Pancreas (tissue), 10 donors: ENCODE measurements around the gene DISP1. TPM values are rescaled to one million over a fixed set of nuclear protein-coding genes. Genes with fewer than 3 reads are reported as not detected.

ENCODE experiments used
- ATAC-seq, 4 donors: fragments of 200-7000 bp; cut with Tn5 transposase; one replicate each; pipeline versions ENCODE4 v1.8.0 to v1.9.1; 2020; ENCODE audit warnings: mild to moderate bottlenecking in 4 of 4, moderate library complexity in 4 of 4
- DNase-seq, 6 donors: peaks; one replicate each; pipeline ENCODE4 v3.0.0-alpha.2; 2020
- FAIRE-seq: peaks from 2 replicates; lab custom pipeline; 2012; peaks lifted over from hg19 to GRCh38; lab: Jason Lieb, UNC
- H3K27ac ChIP-seq, 4 donors: fragments of 200-600 bp; sonication (generic); 1 replicate in 3 of 4; 2 replicates in 1 of 4; pipeline versions ENCODE4 v1.5.0 to v1.8.0; 2020
- H3K27me3 ChIP-seq, 4 donors: fragments of 200-600 bp; one replicate each; pipeline ENCODE4 v1.8.0; 2021
- H3K36me3 ChIP-seq, 3 donors: fragments of 200-600 bp; sonication (generic) in 1 of 3; one replicate each; pipeline versions ENCODE4 v1.5.0 to v1.8.0; 2020 to 2021
- H3K4me1 ChIP-seq, 3 donors: fragments of 200-600 bp; one replicate each; pipeline ENCODE4 v1.8.0; 2021
- H3K4me3 ChIP-seq, 4 donors: fragments of 200-600 bp; sonication (generic) in 2 of 4; one replicate each; pipeline versions ENCODE4 v1.5.0 to v1.8.0; 2020 to 2021
- H3K9me3 ChIP-seq, 4 donors: fragments of 200-600 bp; one replicate each; pipeline ENCODE4 v1.8.0; 2021
- WGBS, 2 donors: extraction: QIAGEN DNeasy Blood & Tissue Kit; methylation state at CpG; one replicate each; pipeline ENCODE4 v1.1.7; 2013; 5-methylcytosine and 5-hydroxymethylcytosine counted together
- intact Hi-C, 3 donors: fragments of 100-400 bp; cut with DNase I; formaldehyde crosslinking; loops; one replicate each; pipeline versions ENCODE4 v1.11.1 to v1.14.2; 2022
- polyA plus RNA-seq, 2 donors: library from polyadenylated mRNA; stranded (reverse); fragments of 200-250 nt; gene quantifications; one replicate each; pipeline ENCODE4 v1.2.3, GENCODE V29; 2013
- total RNA-seq, 6 donors: library from RNA; stranded (reverse); fragmentation: NEBNext Ultra II Directional in 4 of 6; extraction: Animal tissue kit (Norgen Biotek cat#: 25700) in 4 of 6; gene quantifications; one replicate each; pipeline versions ENCODE4 v1.2.1 to v1.2.4, GENCODE V29; 2021 to 2023
- TF ChIP-seq, protein P1 (sequence below), 4 donors: fragments of 200-600 bp; sonication (generic) in 3 of 4; IDR thresholded peaks; one replicate each; pipeline versions ENCODE4 v1.5.0 to v1.8.0; 2021; ENCODE audit warnings: antibody characterized with exemption in 4 of 4
- donor health status: healthy with polysubstance abuse.
- donor health status: DM: no; HTN: no; CAD: no; lungs with moderate emphysema.
- donor health status: DM: no; HTN: no; CAD: no.
- donor health status: control.
- donor health status: control.
- donor health status: Bipolar disorder and iron deficiency.
- donor health status: DM: yes; HTN: yes; CAD: no.
- donor health status: DM: no; HTN: no; CAD: no.
- donor health status: DM: no; HTN: no; CAD: no.
- donor health status: DM: yes; HTN: yes; CAD: no.

The DISP1 gene
- total and polyA plus RNA-seq, 8 donors = 1.9 to 6.2 (median 3.2) TPM

DNA sequence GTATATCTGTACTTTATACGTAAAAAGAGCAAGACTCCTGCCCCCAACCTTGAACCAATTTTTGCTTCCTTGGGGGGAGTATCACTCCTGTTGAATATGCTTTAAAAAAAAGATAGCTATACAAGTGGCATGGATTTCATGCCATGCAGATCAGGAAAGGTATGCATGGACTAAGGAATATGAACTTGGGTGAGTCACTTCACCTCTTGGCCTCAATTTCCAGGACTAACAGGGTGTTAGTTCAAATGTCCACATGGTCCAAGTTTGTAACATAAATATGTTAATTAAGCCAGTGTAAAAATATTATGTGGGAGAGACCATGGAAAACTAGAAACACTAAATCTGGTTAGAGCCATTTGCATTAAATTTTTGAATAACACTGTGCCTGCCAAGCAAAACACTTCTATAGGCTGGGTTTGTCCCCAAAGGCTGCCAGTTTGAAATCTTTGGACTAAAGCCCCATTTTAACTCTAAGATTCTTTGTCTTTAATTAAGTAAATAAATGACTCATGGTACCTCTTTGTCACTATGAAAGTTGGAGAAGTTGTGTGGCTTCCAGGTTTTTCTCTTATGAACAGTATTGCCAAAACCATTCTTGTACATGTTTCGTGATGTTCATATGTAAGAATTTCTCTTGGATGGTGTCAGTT lies 44.7 kb upstream of the DISP1 start:
- FAIRE-seq (no peak), DNase-seq (no peak), ATAC-seq (no peak)
- 79 to 87% methylated on average over 2 of the region's 2 CpGs for WGBS, 2 donors
- Histone ChIP-seq H3K9me3 (no peaks in the 10 kb centered on the region), H3K36me3 (no peaks in the 10 kb centered on the region), H3K27ac (no peak overlapping the region), H3K4me1 (no peaks in the 10 kb centered on the region), H3K4me3 (no peak overlapping the region), H3K27me3 (no peaks in the 10 kb centered on the region)
- intact Hi-C loops = no loop called here
- TF ChIP-seq, protein P1, sequence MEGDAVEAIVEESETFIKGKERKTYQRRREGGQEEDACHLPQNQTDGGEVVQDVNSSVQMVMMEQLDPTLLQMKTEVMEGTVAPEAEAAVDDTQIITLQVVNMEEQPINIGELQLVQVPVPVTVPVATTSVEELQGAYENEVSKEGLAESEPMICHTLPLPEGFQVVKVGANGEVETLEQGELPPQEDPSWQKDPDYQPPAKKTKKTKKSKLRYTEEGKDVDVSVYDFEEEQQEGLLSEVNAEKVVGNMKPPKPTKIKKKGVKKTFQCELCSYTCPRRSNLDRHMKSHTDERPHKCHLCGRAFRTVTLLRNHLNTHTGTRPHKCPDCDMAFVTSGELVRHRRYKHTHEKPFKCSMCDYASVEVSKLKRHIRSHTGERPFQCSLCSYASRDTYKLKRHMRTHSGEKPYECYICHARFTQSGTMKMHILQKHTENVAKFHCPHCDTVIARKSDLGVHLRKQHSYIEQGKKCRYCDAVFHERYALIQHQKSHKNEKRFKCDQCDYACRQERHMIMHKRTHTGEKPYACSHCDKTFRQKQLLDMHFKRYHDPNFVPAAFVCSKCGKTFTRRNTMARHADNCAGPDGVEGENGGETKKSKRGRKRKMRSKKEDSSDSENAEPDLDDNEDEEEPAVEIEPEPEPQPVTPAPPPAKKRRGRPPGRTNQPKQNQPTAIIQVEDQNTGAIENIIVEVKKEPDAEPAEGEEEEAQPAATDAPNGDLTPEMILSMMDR (IDR thresholded peaks at IDR 0.05) = no peak

DNA sequence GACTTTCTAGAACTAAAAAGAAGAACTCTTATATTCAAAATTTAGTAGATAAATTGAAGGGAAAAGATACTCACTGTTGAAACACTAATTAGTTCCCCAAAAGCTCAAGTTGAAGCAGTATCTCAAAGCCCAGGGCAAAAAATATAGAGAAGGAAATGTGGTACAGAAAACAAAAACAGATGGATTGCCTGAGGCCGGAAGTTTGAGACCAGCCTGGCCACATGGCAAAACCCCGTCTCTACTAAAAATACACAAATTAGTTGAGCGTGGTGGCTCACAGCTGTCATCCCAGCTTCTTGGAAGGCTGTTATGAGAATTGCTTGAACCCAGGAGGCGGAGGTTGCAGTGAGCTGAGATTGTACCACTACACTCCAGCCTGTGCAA lies 41.9 kb upstream of the DISP1 start:
- Histone ChIP-seq H3K9me3 (no peaks in the 10 kb centered on the region), H3K36me3 (no peaks in the 10 kb centered on the region), H3K27ac (no peak overlapping the region), H3K4me1 (peaks cover 0 to 2% (median 0%) of the 10 kb centered on the region in 3 donors), H3K4me3 (no peak overlapping the region), H3K27me3 (no peaks in the 10 kb centered on the region)
- peak in 3 of 4 donors; percentile 15 to 69 (median 66) for ATAC-seq
- TF ChIP-seq, protein P1 (IDR thresholded peaks at IDR 0.05) = no peak
- DNase-seq = no peak
- intact Hi-C loops = no loop called here
- FAIRE-seq = no peak
- 83 to 93% methylated on average over 4 of the region's 4 CpGs for WGBS, 2 donors

DNA sequence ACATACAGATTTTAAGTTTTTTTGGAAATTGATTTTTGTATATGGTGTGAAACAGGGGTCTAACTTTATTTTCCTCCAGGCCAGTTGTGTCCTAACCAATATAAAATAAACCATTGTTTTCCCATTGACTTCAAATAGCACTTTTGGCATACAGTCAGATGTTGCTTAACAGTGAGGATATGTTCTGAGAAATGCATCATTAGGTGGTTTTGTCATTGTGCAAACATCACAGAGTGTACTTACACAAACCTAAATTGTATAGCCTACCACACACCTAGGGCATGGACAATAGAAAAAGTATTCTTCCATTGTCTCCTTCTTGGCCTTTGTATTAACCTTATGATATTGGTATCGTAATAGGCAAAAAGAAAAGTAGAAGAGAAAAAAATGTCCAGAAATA lies 37.4 kb upstream of the DISP1 start:
- Histone ChIP-seq H3K27me3 (no peaks in the 10 kb centered on the region), H3K27ac (no peak overlapping the region), H3K4me3 (no peak overlapping the region), H3K9me3 (no peaks in the 10 kb centered on the region), H3K4me1 (peaks cover 0 to 5% (median 0%) of the 10 kb centered on the region in 3 donors), H3K36me3 (no peaks in the 10 kb centered on the region)
- TF ChIP-seq, protein P1 (IDR thresholded peaks at IDR 0.05) = no peak
- WGBS, 2 donors = 94 to 97% methylated on average over 1 of the region's 1 CpG
- ATAC-seq (peak in 3 of 4 donors; percentile 16 to 71 (median 37)), FAIRE-seq (peak; percentile 5), DNase-seq (no peak)
- intact Hi-C loops = no loop called here

DNA sequence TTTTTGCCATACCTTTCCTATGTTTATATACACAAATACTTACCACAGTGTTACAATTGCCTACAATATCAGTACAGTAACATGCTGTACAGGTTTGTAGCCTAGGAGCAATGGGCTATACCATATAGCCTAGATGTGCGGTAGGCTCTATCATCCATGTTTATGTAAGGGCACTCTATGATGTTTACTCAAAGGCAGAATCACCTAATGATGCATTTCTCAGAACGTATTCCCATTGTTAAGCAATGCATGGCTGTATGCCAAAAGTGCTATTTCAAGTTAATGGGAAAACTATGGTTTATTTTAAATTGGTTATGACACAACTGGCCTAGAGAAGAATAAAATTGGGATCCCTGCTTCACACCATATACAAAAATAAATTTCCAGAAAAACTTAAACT lies 36.9 kb upstream of the DISP1 start:
- FAIRE-seq (no peak), DNase-seq (no peak), ATAC-seq (no peak)
- peaks cover 0 to 5% (median 0%) of the 10 kb centered on the region in 3 donors for H3K4me1 ChIP-seq
- H3K27me3 ChIP-seq = no peaks in the 10 kb centered on the region
- intact Hi-C loops = no loop called here
- WGBS, 2 donors = 41% methylated on average over 2 of the region's 2 CpGs
- TF ChIP-seq, protein P1 (IDR thresholded peaks at IDR 0.05) = no peak
- no peaks in the 10 kb centered on the region for H3K36me3 ChIP-seq
- H3K4me3 ChIP-seq = no peak overlapping the region
- H3K27ac ChIP-seq = no peak overlapping the region
- no peaks in the 10 kb centered on the region for H3K9me3 ChIP-seq

DNA sequence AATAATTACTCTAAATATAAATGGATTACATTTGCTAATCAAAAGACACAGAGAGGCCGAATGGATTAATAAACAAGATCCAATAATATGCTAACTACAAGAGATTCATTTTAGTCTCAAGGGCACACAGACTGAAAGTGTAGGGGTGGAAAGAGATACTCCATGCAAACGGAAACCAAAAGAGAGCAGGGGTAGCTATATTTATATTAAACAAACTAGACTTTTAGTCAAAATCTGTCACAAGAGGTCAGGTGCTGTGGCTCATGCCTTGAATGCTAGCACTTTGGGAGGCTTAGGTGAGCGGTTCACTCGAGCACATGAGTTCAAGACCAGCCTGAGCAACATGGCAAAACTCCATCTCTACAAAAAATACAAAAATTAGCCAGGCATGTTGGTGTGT lies 33.6 kb upstream of the DISP1 start:
- ATAC-seq (no peak), FAIRE-seq (no peak), DNase-seq (no peak)
- Histone ChIP-seq H3K27me3 (no peaks in the 10 kb centered on the region), H3K4me3 (no peak overlapping the region), H3K4me1 (peaks cover 0 to 5% (median 0%) of the 10 kb centered on the region in 3 donors), H3K27ac (no peak overlapping the region), H3K36me3 (no peaks in the 10 kb centered on the region), H3K9me3 (no peaks in the 10 kb centered on the region)
- 45 to 59% methylated on average over 4 of the region's 4 CpGs for WGBS, 2 donors
- intact Hi-C loops = loop anchor here in 1 of 3 donors (10.0 kb wide), 1 partner anchor 294 kb away; no protein-coding TSS in a partner anchor
- TF ChIP-seq, protein P1 (IDR thresholded peaks at IDR 0.05) = no peak
